Hepatocyte (in vitro differentiated cells): ENCODE data around the gene ANKRD2.

ENCODE experiments used
- CTCF ChIP-seq: fragments of 200-600 bp; sonication (generic); IDR thresholded peaks from 2 replicates; pipeline ENCODE4 v1.5.1; 2016; ENCODE audit warnings: antibody characterized with exemption, mild to moderate bottlenecking; ENCODE audit not compliant: poor library complexity
- EZH2 ChIP-seq: fragments of 200-600 bp; sonication (generic); IDR thresholded peaks from 2 replicates; pipeline ENCODE4 v1.6.1; 2016; ENCODE audit warnings: antibody characterized with exemption, mild to moderate bottlenecking, borderline replicate concordance
- EZH2phosphoT487 ChIP-seq: fragments of 200-600 bp; sonication (generic); IDR thresholded peaks from one replicate; pipeline ENCODE4 v1.6.1; 2018; ENCODE audit warnings: antibody characterized with exemption, mild to moderate bottlenecking, low read depth, moderate library complexity; ENCODE audit not compliant: unreplicated experiment, severe bottlenecking

- peak; percentile 86 for TF ChIP-seq CTCF
- no peak for TF ChIP-seq EZH2
- no peak for TF ChIP-seq EZH2phosphoT487
Observed at GRCh38 chr10:97553575-97554031, 19.0 kb upstream of the ANKRD2 start.
